ENCODE data around the gene ELFN1. TPM values are rescaled to one million over a fixed set of nuclear protein-coding genes. Genes with fewer than 3 reads are reported as not detected.
A peak's percentile ranks its signal among the peaks of the same experiment; 100 is the strongest.

Gene ELFN1
- total RNA-seq, 1 donor = 12.7 TPM

DNA sequence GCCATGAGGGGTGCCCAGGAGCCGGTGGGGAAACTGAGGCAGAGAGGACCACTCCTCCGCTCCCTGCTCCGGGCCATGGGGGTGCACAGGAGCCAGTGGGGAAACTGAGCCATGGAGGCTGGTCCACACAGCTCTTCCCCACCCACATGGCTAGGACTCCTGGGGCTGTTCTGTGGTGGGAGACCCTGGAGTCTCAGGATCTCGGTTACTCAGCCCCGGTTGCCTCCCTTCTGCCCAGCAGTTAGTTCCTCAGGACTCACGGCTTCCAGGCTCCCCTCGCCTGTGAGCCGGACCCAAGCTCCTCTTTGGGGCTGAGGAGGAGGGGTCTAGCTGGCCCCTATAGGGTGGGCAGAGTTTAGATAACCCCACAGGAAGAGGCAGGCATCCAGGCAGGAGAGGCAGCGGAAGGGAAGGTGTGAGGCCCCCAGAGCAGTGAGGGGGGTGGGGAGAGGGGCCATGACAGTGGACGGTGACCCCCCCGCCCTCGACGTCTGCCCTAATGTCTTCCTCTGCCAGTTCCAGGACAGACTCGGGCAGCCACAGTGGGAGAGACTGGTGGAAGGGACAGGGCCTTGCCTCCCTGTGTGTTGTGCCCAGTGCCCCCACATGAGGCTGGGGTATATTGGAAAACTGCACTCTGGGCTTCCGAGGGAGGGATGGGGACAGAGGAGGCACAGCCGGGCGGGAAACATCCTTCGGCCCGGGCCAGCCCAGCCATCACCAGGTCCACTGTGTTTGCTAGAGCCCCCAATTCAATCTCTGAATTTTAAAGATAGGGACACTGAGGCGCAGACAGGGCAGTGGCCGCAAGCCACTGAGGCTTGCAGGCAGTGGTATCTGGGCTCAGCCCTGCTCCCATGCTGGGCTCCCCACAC is 4.3 kb downstream of the ELFN1 start:
- peaks cover 13% of the 10 kb centered on the region for H3K27me3 ChIP-seq (ENCODE audit: insufficient read depth, low read length)
- no peaks in the 10 kb centered on the region for H3K9me3 ChIP-seq (ENCODE audit: low read depth, low read length)
- H3K4me2 ChIP-seq (ENCODE audit: insufficient read depth, low read length) = no peak overlapping the region
- H3K4me3 ChIP-seq (ENCODE audit: insufficient read depth, low read length) = no peak overlapping the region
- TF ChIP-seq, protein P1, sequence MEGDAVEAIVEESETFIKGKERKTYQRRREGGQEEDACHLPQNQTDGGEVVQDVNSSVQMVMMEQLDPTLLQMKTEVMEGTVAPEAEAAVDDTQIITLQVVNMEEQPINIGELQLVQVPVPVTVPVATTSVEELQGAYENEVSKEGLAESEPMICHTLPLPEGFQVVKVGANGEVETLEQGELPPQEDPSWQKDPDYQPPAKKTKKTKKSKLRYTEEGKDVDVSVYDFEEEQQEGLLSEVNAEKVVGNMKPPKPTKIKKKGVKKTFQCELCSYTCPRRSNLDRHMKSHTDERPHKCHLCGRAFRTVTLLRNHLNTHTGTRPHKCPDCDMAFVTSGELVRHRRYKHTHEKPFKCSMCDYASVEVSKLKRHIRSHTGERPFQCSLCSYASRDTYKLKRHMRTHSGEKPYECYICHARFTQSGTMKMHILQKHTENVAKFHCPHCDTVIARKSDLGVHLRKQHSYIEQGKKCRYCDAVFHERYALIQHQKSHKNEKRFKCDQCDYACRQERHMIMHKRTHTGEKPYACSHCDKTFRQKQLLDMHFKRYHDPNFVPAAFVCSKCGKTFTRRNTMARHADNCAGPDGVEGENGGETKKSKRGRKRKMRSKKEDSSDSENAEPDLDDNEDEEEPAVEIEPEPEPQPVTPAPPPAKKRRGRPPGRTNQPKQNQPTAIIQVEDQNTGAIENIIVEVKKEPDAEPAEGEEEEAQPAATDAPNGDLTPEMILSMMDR (IDR thresholded peaks at IDR 0.05; ENCODE audit: extremely low read depth, low read depth, low read length) = no peak
- H3K27ac ChIP-seq (ENCODE audit: low read depth, low read length) = no peak overlapping the region
- no peaks in the 10 kb centered on the region for H3K4me1 ChIP-seq (ENCODE audit: insufficient read depth, low read length)
- H2AFZ ChIP-seq (ENCODE audit: low read length) = no peak overlapping the region
- H3K79me2 ChIP-seq (ENCODE audit: insufficient read depth, low read length) = peaks cover 12% of the 10 kb centered on the region
- DNase-seq (ENCODE audit: insufficient read length, low spot score, missing footprints) = peak; percentile 82
- no peaks in the 10 kb centered on the region for H3K36me3 ChIP-seq (ENCODE audit: insufficient read depth, low read length)
- H4K20me1 ChIP-seq (ENCODE audit: insufficient read depth, low read length) = no peaks in the 10 kb centered on the region

DNA sequence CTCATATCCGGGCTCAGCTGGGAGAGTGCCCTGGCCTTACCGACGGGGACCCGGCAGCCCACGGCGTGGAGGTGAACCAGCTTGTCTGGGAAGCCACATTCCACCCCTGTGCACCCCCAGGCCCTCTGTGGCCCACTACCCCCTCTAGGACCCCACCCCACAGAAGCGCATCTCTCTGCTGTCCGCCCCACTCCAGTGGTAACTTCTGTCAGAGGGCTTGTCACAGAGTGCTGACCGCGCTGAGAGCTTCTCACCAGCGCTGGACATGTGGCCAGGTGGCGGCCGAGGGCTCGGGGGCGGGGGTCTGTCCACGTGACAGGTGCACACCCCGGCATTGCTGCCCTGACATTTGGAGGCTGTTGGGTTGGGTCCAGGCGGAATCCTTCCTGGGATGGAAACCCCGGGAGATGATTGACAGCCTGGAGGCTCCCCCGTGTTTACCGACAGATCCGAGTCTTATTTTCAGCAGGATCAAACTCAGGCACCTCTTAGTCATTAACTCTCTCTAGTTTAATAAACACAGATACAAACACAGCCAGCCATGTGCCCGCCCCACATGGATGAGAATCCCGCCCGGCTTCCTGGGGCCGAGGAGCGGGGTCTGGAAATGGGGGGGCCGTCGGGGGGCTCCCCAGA is 5.1 kb downstream of the ELFN1 start:
- DNase-seq (ENCODE audit: insufficient read length, low spot score, missing footprints) = peak; percentile 80
- no peak overlapping the region for H3K4me3 ChIP-seq (ENCODE audit: insufficient read depth, low read length)
- TF ChIP-seq, protein P1 (IDR thresholded peaks at IDR 0.05; ENCODE audit: extremely low read depth, low read depth, low read length) = no peak
- no peak overlapping the region for H3K4me2 ChIP-seq (ENCODE audit: insufficient read depth, low read length)
- no peak overlapping the region for H2AFZ ChIP-seq (ENCODE audit: low read length)
- no peaks in the 10 kb centered on the region for H3K36me3 ChIP-seq (ENCODE audit: insufficient read depth, low read length)
- H4K20me1 ChIP-seq (ENCODE audit: insufficient read depth, low read length) = no peaks in the 10 kb centered on the region
- peaks cover 20% of the 10 kb centered on the region for H3K79me2 ChIP-seq (ENCODE audit: insufficient read depth, low read length)
- no peaks in the 10 kb centered on the region for H3K4me1 ChIP-seq (ENCODE audit: insufficient read depth, low read length)
- peaks cover 13% of the 10 kb centered on the region for H3K27me3 ChIP-seq (ENCODE audit: insufficient read depth, low read length)
- no peak overlapping the region for H3K27ac ChIP-seq (ENCODE audit: low read depth, low read length)
- no peaks in the 10 kb centered on the region for H3K9me3 ChIP-seq (ENCODE audit: low read depth, low read length)

DNA sequence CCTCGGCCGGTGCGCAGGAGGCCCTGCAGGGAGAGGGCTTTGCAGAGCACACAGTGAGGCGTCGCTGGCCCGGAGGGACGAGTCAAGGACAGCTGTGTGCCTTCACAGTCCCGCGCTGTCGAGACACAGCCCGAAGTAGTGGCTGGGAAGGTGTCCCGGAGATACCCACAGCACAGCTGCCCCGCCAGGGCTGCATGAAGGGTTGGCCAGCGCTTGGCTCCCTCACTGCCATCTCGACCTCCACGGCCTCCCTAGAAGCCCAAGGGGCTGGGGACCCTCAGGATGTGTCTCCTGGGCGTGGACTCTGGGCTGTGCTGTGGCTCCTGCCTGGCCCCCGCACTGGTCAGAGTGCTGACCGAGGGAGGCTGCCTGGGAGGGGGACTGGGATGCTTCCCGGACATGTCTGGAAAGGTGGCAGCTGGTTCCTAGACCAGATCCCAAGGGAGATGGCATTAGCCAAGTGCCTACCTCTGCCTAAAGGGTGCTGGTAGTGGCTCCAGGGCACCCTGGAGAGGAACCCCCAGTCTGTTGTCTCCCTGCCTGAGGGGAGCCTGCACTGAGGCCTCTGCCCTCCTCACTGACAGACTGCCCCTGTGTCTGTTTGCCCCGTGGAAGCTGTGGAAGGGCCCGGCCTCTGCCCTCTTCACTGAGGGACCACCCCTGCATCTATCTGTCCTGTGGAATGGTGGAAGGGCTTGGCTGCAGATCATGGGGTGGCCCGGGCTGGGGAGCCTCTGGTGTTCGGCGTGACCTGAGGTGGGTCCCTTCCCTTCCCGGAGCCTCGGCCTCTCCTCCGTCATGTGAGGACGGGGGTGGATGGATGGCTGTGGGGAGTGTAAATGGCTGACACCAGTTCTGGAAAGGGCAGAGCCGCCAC is 5.8 kb downstream of the ELFN1 start:
- Histone ChIP-seq H3K4me1 (ENCODE audit: insufficient read depth, low read length) (no peaks in the 10 kb centered on the region), H3K79me2 (ENCODE audit: insufficient read depth, low read length) (peaks cover 20% of the 10 kb centered on the region), H3K9me3 (ENCODE audit: low read depth, low read length) (no peaks in the 10 kb centered on the region), H3K27me3 (ENCODE audit: insufficient read depth, low read length) (peaks cover 9% of the 10 kb centered on the region), H3K4me3 (ENCODE audit: insufficient read depth, low read length) (no peak overlapping the region), H3K36me3 (ENCODE audit: insufficient read depth, low read length) (no peaks in the 10 kb centered on the region), H3K27ac (ENCODE audit: low read depth, low read length) (no peak overlapping the region), H4K20me1 (ENCODE audit: insufficient read depth, low read length) (no peaks in the 10 kb centered on the region), H2AFZ (ENCODE audit: low read length) (no peak overlapping the region), H3K4me2 (ENCODE audit: insufficient read depth, low read length) (no peak overlapping the region)
- TF ChIP-seq, protein P1 (IDR thresholded peaks at IDR 0.05; ENCODE audit: extremely low read depth, low read depth, low read length) = no peak
- DNase-seq (ENCODE audit: insufficient read length, low spot score, missing footprints) = peak; percentile 84

Data from osteoblast (primary cell).